Hepatocyte (in vitro differentiated cells): Measurements from ENCODE around the gene RGPD8.

Experiments
- CTCF ChIP-seq: fragments of 200-600 bp; sonication (generic); IDR thresholded peaks from 2 replicates; pipeline ENCODE4 v1.5.1; 2016; ENCODE audit warnings: antibody characterized with exemption, mild to moderate bottlenecking; ENCODE audit not compliant: poor library complexity
- EZH2 ChIP-seq: fragments of 200-600 bp; sonication (generic); IDR thresholded peaks from 2 replicates; pipeline ENCODE4 v1.6.1; 2016; ENCODE audit warnings: antibody characterized with exemption, mild to moderate bottlenecking, borderline replicate concordance
- EZH2phosphoT487 ChIP-seq: fragments of 200-600 bp; sonication (generic); IDR thresholded peaks from one replicate; pipeline ENCODE4 v1.6.1; 2018; ENCODE audit warnings: antibody characterized with exemption, mild to moderate bottlenecking, low read depth, moderate library complexity; ENCODE audit not compliant: unreplicated experiment, severe bottlenecking

GRCh38 chr2:112476434-112476833 is 43.0 kb upstream of the RGPD8 start:
- TF ChIP-seq EZH2 (no peak), CTCF (no peak), EZH2phosphoT487 (no peak)
